CD4-positive, alpha-beta memory T cell (primary cell): ENCODE results near the gene RNASE7. TPM values are rescaled to one million over a fixed set of nuclear protein-coding genes. Genes with fewer than 3 reads are reported as not detected.

ENCODE experiments used
- CTCF ChIA-PET: fragments of 350-600 bp; sonication (Branson Sonifier 250); formaldehyde crosslinking; loops from one replicate; lab custom pipeline; 2021; ENCODE audit warnings: inconsistent platforms; ENCODE audit not compliant: partially characterized antibody; lab: Charles Lee
- POLR2A ChIA-PET: fragments of 350-600 bp; sonication (Branson Sonifier 250); formaldehyde crosslinking; loops from one replicate; lab custom pipeline; 2021; ENCODE audit not compliant: partially characterized antibody; lab: Charles Lee
- DNase-seq, 5 donors: peaks; one replicate each; pipeline versions ENCODE4 v3.0.0 to v3.0.0-alpha.2; 2020 to 2022; ENCODE audit warnings: mixed read lengths in 1 of 5
- H3K27ac ChIP-seq: one replicate; pipeline ENCODE4 v1.7.0; 2013; ENCODE audit warnings: low read depth, low read length
- H3K27me3 ChIP-seq: 2 replicates; pipeline ENCODE4 v1.7.0; 2013; ENCODE audit warnings: mild to moderate bottlenecking, low read length, moderate library complexity; ENCODE audit not compliant: insufficient read depth
- H3K36me3 ChIP-seq: 2 replicates; pipeline ENCODE4 v1.7.0; 2013; ENCODE audit warnings: mild to moderate bottlenecking, low read length, moderate library complexity; ENCODE audit not compliant: insufficient read depth
- H3K4me1 ChIP-seq: 2 replicates; pipeline ENCODE4 v1.7.0; 2013; ENCODE audit warnings: mild to moderate bottlenecking, low read length, moderate library complexity; ENCODE audit not compliant: insufficient read depth
- H3K4me3 ChIP-seq, 2 donors: one replicate each; pipeline ENCODE4 v1.7.0; 2013; ENCODE audit warnings: low read length in 2 of 2, mild to moderate bottlenecking in 1 of 2
- H3K9me3 ChIP-seq, 2 donors: one replicate each; pipeline ENCODE4 v1.7.0; 2013; ENCODE audit warnings: low read length in 2 of 2, control low read depth in 1 of 2; ENCODE audit not compliant: control insufficient read depth in 1 of 2
- H3K27ac Mint-ChIP-seq, 7 donors: one replicate each; pipeline ENCODE4 v1.8.0; 2020 to 2021; ENCODE audit warnings: mixed read lengths in 7 of 7, mild to moderate bottlenecking in 6 of 7, inconsistent platforms in 3 of 7, moderate library complexity in 3 of 7
- H3K27me3 Mint-ChIP-seq, 2 donors: one replicate each; pipeline ENCODE4 v1.8.0; 2020 to 2021; ENCODE audit warnings: mixed read lengths in 2 of 2
- H3K36me3 Mint-ChIP-seq, 2 donors: one replicate each; pipeline ENCODE4 v1.8.0; 2020 to 2021; ENCODE audit warnings: mixed read lengths in 2 of 2, inconsistent platforms in 1 of 2, mild to moderate bottlenecking in 1 of 2
- H3K4me1 Mint-ChIP-seq, 4 donors: one replicate each; pipeline ENCODE4 v1.8.0; 2020 to 2021; ENCODE audit warnings: mixed read lengths in 4 of 4, mild to moderate bottlenecking in 1 of 4
- H3K4me3 Mint-ChIP-seq, 8 donors: one replicate each; pipeline ENCODE4 v1.8.0; 2020 to 2021; ENCODE audit warnings: mixed read lengths in 8 of 8, mild to moderate bottlenecking in 7 of 8, moderate library complexity in 6 of 8, inconsistent platforms in 3 of 8
- H3K9me3 Mint-ChIP-seq, 8 donors: one replicate each; pipeline ENCODE4 v1.8.0; 2020 to 2021; ENCODE audit warnings: mixed read lengths in 8 of 8, mild to moderate bottlenecking in 5 of 8, inconsistent platforms in 3 of 8, moderate library complexity in 1 of 8
- intact Hi-C: fragments of 100-400 bp; cut with micrococcal nuclease; formaldehyde crosslinking; loops from one replicate; pipeline ENCODE4 v1.15.1; 2023
- polyA plus RNA-seq, 2 donors: library from polyadenylated mRNA; unstranded; fragments of 300-500 nt; fragmentation: Illumina TruSeq; gene quantifications; one replicate each; pipeline ENCODE4 v1.2.3, GENCODE V29; 2021
- total RNA-seq, 2 experiments: library from RNA; stranded (reverse); gene quantifications; one replicate each; pipeline ENCODE4 v1.2.3, GENCODE V29; 2021

Gene RNASE7
- total RNA-seq (not detected), polyA plus RNA-seq (not detected)

- ChIA-PET POLR2A (no interaction called here), CTCF (interaction anchor here (0.6 to 6.9 kb wide), 3 partner anchors 10 to 30 kb away, joined by 3 to 349 read pairs (median 3); no protein-coding TSS in a partner anchor)
- no peak within 1 kb of the TSS for H3K27ac ChIP-seq
- no peak within 1 kb of the TSS for H3K4me3 ChIP-seq
- H3K9me3 Mint-ChIP-seq = no peaks in the 10 kb centered on the region
- no peaks in the 10 kb centered on the region for H3K27me3 ChIP-seq
- intact Hi-C loops = no loop called here
- no peaks in the 10 kb centered on the region for H3K36me3 Mint-ChIP-seq
- no peaks in the 10 kb centered on the region for H3K27me3 Mint-ChIP-seq
- no peaks in the 10 kb centered on the region for H3K9me3 ChIP-seq
- no peaks in the 10 kb centered on the region for H3K36me3 ChIP-seq
- no peak for DNase-seq
- peak within 1 kb of the TSS in 4 of 7 donors; percentile 58 to 73 (median 68) for H3K27ac Mint-ChIP-seq
- H3K4me1 ChIP-seq = peaks cover 18% of the 10 kb centered on the region
- peak within 1 kb of the TSS in 1 of 8 donors; percentile 3 for H3K4me3 Mint-ChIP-seq
- H3K4me1 Mint-ChIP-seq = peaks cover 11 to 40% (median 18%) of the 10 kb centered on the region in 4 donors
Measured at GRCh38 chr14:21041676-21042433, at the start of gene RNASE7. Gene RNASE7, plus strand, starts transcription at chr14:21042362. Its CDS starts 631 bp downstream, at chr14:21042993.

- no peak overlapping the region for H3K27ac Mint-ChIP-seq
- H3K36me3 Mint-ChIP-seq = peaks cover 44 to 59% of the 10 kb centered on the region in 2 donors
- H3K9me3 Mint-ChIP-seq = no peaks in the 10 kb centered on the region
- DNase-seq = no peak
- H3K4me3 ChIP-seq = no peak overlapping the region
- peaks cover 13 to 24% (median 16%) of the 10 kb centered on the region in 4 donors for H3K4me1 Mint-ChIP-seq
- no peaks in the 10 kb centered on the region for H3K27me3 ChIP-seq
- no peak overlapping the region for H3K4me3 Mint-ChIP-seq
- H3K36me3 ChIP-seq = peaks cover 45% of the 10 kb centered on the region
- CTCF ChIA-PET = interaction anchor here (4.5 kb wide), 1 partner anchor 15 kb away, joined by 17 read pairs; no protein-coding TSS in a partner anchor
- H3K27me3 Mint-ChIP-seq = no peaks in the 10 kb centered on the region
- H3K27ac ChIP-seq = no peak overlapping the region
- intact Hi-C loops = no loop called here
- POLR2A ChIA-PET = no interaction called here
- peaks cover 5% of the 10 kb centered on the region for H3K4me1 ChIP-seq
- H3K9me3 ChIP-seq = no peaks in the 10 kb centered on the region
Measured at GRCh38 chr14:20996521-20996920, 45.6 kb upstream of the RNASE7 start.

DNA sequence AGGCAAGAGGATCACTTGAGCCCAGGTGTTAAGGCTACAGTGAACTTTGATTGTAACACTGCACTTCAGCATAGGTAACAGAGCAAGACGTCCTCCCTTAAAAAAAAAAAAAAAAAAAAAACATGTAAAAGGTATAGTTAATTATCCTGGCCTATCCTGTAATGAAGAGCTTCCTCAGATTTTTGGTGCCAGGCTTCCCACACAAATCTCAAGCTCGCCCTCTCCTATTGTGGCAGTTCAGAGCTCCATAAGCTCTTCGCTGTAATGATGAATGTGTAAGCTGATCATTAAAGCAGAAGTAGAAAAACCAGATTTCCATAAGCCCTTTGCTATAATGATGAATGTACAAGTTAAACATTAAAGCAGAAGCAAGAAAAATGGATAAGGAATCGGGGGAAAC is 45.0 kb upstream of the RNASE7 start:
- no peak overlapping the region for H3K27ac ChIP-seq
- ChIA-PET CTCF (interaction anchor here (2.1 to 4.5 kb wide), 3 partner anchors 15 to 26 kb away, joined by 13 to 21 read pairs (median 17); no protein-coding TSS in a partner anchor), POLR2A (no interaction called here)
- H3K36me3 ChIP-seq = peaks cover 41% of the 10 kb centered on the region
- no peaks in the 10 kb centered on the region for H3K4me1 ChIP-seq
- no peak overlapping the region for H3K4me3 ChIP-seq
- no peak for DNase-seq
- Mint-ChIP-seq H3K4me3 (no peak overlapping the region), H3K27me3 (no peaks in the 10 kb centered on the region), H3K36me3 (peaks cover 40 to 56% of the 10 kb centered on the region in 2 donors), H3K4me1 (peaks cover 8 to 18% (median 13%) of the 10 kb centered on the region in 4 donors), H3K27ac (peak overlapping the region in 2 of 7 donors; percentile 72 to 84), H3K9me3 (no peaks in the 10 kb centered on the region)
- H3K27me3 ChIP-seq = no peaks in the 10 kb centered on the region
- H3K9me3 ChIP-seq = no peaks in the 10 kb centered on the region
- intact Hi-C loops = no loop called here

- H3K4me3 Mint-ChIP-seq = peak overlapping the region in 1 of 8 donors; percentile 14
- ChIA-PET CTCF (interaction anchor here (0.6 to 4.5 kb wide), 4 partner anchors 11 to 26 kb away, joined by 3 to 21 read pairs (median 15); no protein-coding TSS in a partner anchor), POLR2A (interaction anchor here (0.6 kb wide), 1 partner anchor 17 kb away, joined by 3 read pairs; no protein-coding TSS in a partner anchor)
- H3K27me3 ChIP-seq = no peaks in the 10 kb centered on the region
- intact Hi-C loops = no loop called here
- H3K4me1 ChIP-seq = no peaks in the 10 kb centered on the region
- no peaks in the 10 kb centered on the region for H3K9me3 Mint-ChIP-seq
- H3K36me3 Mint-ChIP-seq = peaks cover 36 to 51% of the 10 kb centered on the region in 2 donors
- H3K27me3 Mint-ChIP-seq = no peaks in the 10 kb centered on the region
- H3K9me3 ChIP-seq = no peaks in the 10 kb centered on the region
- peak overlapping the region in 2 of 7 donors; percentile 37 to 84 for H3K27ac Mint-ChIP-seq
- no peak overlapping the region for H3K27ac ChIP-seq
- peaks cover 37% of the 10 kb centered on the region for H3K36me3 ChIP-seq
- peaks cover 7 to 17% (median 13%) of the 10 kb centered on the region in 4 donors for H3K4me1 Mint-ChIP-seq
- DNase-seq = no peak
- no peak overlapping the region for H3K4me3 ChIP-seq
Measured at GRCh38 chr14:20997564-20997963, 44.6 kb upstream of the RNASE7 start.

DNA sequence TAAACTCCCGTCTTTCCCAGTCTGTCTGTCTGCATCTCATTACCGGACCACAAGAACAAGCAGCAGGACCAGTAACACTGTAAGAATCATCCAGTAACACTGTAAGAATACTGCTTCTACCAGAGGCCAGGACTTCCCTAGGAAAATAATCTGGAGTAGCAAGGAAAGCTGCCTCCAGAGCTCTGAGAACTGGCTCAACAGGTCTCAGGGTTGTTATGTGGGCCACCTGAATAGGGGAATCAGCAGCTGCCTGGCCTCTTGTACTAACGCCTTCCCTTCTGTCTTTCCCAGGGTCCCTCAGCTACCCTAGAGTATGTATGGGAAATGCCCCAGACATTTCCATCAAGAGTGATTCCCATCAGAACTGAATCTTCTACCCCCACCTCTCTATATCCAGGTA is 44.0 kb upstream of the RNASE7 start:
- Mint-ChIP-seq H3K4me3 (no peak overlapping the region), H3K9me3 (no peaks in the 10 kb centered on the region), H3K27ac (peak overlapping the region in 4 of 7 donors; percentile 25 to 57 (median 40)), H3K4me1 (peaks cover 7 to 17% (median 11%) of the 10 kb centered on the region in 4 donors), H3K36me3 (peaks cover 31 to 45% of the 10 kb centered on the region in 2 donors), H3K27me3 (no peaks in the 10 kb centered on the region)
- ChIA-PET CTCF (interaction anchor here (0.6 to 4.5 kb wide), 4 partner anchors 10 to 27 kb away, joined by 3 to 21 read pairs (median 15); no protein-coding TSS in a partner anchor), POLR2A (interaction anchor here (0.6 kb wide), 1 partner anchor 17 kb away, joined by 3 read pairs; no protein-coding TSS in a partner anchor)
- H3K9me3 ChIP-seq = no peaks in the 10 kb centered on the region
- DNase-seq = no peak
- H3K27ac ChIP-seq = no peak overlapping the region
- H3K4me3 ChIP-seq = no peak overlapping the region
- intact Hi-C loops = no loop called here
- no peaks in the 10 kb centered on the region for H3K27me3 ChIP-seq
- peaks cover 31% of the 10 kb centered on the region for H3K36me3 ChIP-seq
- no peaks in the 10 kb centered on the region for H3K4me1 ChIP-seq

DNA sequence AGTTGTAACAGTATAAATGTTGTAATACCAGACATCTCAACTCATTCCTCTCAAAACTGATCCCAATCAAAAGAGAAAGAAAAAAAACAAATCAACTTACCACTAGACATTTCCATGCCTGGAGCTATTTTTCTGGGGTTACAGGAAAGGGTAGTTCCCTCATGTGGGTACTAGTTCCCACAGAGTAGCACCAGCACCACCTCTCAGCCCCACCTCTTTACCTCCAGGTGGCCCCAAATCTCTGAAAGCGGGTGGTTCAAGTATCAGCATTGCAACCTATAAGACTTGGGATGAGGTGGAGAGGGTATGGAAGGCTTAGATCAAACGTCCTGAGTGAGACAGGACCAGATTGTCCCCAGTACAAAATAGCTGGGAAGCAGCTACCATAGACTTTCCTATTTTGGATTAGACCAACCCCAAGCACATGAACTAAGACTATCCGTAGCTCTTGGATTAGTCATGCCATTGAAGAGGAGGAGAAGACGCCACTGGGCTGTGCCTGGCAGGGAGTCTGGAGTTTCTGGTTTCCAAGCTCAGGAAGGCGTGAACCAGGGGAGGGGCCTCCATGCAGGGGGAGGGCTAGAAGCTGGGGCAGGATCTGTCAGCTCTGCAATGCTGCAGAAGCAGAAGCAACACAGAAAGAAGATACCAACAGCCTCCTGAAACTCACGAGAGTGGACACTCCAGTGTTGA is 43.3 kb upstream of the RNASE7 start, which contains the start of gene SLC39A2:
Gene SLC39A2, plus strand, starts transcription at position 620 of the 693 bp plus-strand sequence. CDS start 154 bp downstream, outside the sequence.
- no peaks in the 10 kb centered on the region for H3K9me3 ChIP-seq
- H3K9me3 Mint-ChIP-seq = no peaks in the 10 kb centered on the region
- peaks cover 7 to 17% (median 11%) of the 10 kb centered on the region in 4 donors for H3K4me1 Mint-ChIP-seq
- POLR2A ChIA-PET = no interaction called here
- intact Hi-C loops = no loop called here
- H3K36me3 Mint-ChIP-seq = peaks cover 28 to 42% of the 10 kb centered on the region in 2 donors
- no peaks in the 10 kb centered on the region for H3K4me1 ChIP-seq
- H3K27ac ChIP-seq = no peak within 1 kb of the TSS
- no peaks in the 10 kb centered on the region for H3K27me3 Mint-ChIP-seq
- CTCF ChIA-PET = interaction anchor here (0.8 to 4.5 kb wide), 4 partner anchors 13 to 98 kb away, joined by 5 to 21 read pairs (median 15); no protein-coding TSS in a partner anchor
- H3K4me3 Mint-ChIP-seq = no peak within 1 kb of the TSS
- H3K36me3 ChIP-seq = peaks cover 29% of the 10 kb centered on the region
- DNase-seq = no peak
- peak within 1 kb of the TSS in 4 of 7 donors; percentile 54 to 92 (median 74) for H3K27ac Mint-ChIP-seq
- no peaks in the 10 kb centered on the region for H3K27me3 ChIP-seq
- H3K4me3 ChIP-seq = no peak within 1 kb of the TSS
